ENCODE results near the gene FAM181B.

Gene FAM181B

GRCh38 chr11:82733444-82734119 is at the start of gene FAM181B:
Gene FAM181B, minus strand, starts transcription at chr11:82733864. Its CDS starts 135 bp downstream, at chr11:82733729.
- Histone ChIP-seq H3K36me3 (ENCODE audit: insufficient read depth, low read depth, low read length) (no peaks in the 10 kb centered on the region), H3K9me3 (ENCODE audit: insufficient read depth, low read depth, low read length) (no peaks in the 10 kb centered on the region), H3K4me1 (ENCODE audit: insufficient read depth, low read length) (peaks cover 8% of the 10 kb centered on the region; the same call in 1 of the 2 replicates), H3K4me3 (ENCODE audit: low read length) (peak within 1 kb of the TSS; percentile 56), H3K9ac (ENCODE audit: low read depth, low read length) (no peak within 1 kb of the TSS; the same call in 1 of the 2 replicates), H3K27me3 (ENCODE audit: insufficient read depth, low read length) (peaks cover 62% of the 10 kb centered on the region), H3K27ac (ENCODE audit: low read length) (no peak within 1 kb of the TSS)

- Histone ChIP-seq H3K36me3 (ENCODE audit: insufficient read depth, low read depth, low read length) (no peaks in the 10 kb centered on the region), H3K27ac (ENCODE audit: low read length) (no peak overlapping the region), H3K9ac (ENCODE audit: low read depth, low read length) (no peak overlapping the region), H3K9me3 (ENCODE audit: insufficient read depth, low read depth, low read length) (no peaks in the 10 kb centered on the region), H3K4me1 (ENCODE audit: insufficient read depth, low read length) (no peaks in the 10 kb centered on the region), H3K27me3 (ENCODE audit: insufficient read depth, low read length) (no peaks in the 10 kb centered on the region), H3K4me3 (ENCODE audit: low read length) (no peak overlapping the region)
Observed at GRCh38 chr11:82782825-82783374, 49.2 kb upstream of the FAM181B start.

GRCh38 chr11:82778776-82779175 is 45.1 kb upstream of the FAM181B start:
- H3K9me3 ChIP-seq (ENCODE audit: insufficient read depth, low read depth, low read length): no peaks in the 10 kb centered on the region
- H3K27ac ChIP-seq (ENCODE audit: low read length): no peak overlapping the region
- H3K4me3 ChIP-seq (ENCODE audit: low read length): no peak overlapping the region
- no peaks in the 10 kb centered on the region for H3K36me3 ChIP-seq (ENCODE audit: insufficient read depth, low read depth, low read length)
- H3K27me3 ChIP-seq (ENCODE audit: insufficient read depth, low read length): no peaks in the 10 kb centered on the region
- H3K4me1 ChIP-seq (ENCODE audit: insufficient read depth, low read length): no peaks in the 10 kb centered on the region
- H3K9ac ChIP-seq (ENCODE audit: low read depth, low read length): no peak overlapping the region

- Histone ChIP-seq H3K9me3 (ENCODE audit: insufficient read depth, low read depth, low read length) (no peaks in the 10 kb centered on the region), H3K27me3 (ENCODE audit: insufficient read depth, low read length) (no peaks in the 10 kb centered on the region), H3K27ac (ENCODE audit: low read length) (no peak overlapping the region), H3K4me1 (ENCODE audit: insufficient read depth, low read length) (no peaks in the 10 kb centered on the region), H3K36me3 (ENCODE audit: insufficient read depth, low read depth, low read length) (no peaks in the 10 kb centered on the region), H3K4me3 (ENCODE audit: low read length) (no peak overlapping the region), H3K9ac (ENCODE audit: low read depth, low read length) (no peak overlapping the region)
Observed at GRCh38 chr11:82776377-82776776, 42.7 kb upstream of the FAM181B start.

GRCh38 chr11:82775736-82776346 is 42.2 kb upstream of the FAM181B start:
- Histone ChIP-seq H3K27ac (ENCODE audit: low read length) (no peak overlapping the region), H3K36me3 (ENCODE audit: insufficient read depth, low read depth, low read length) (no peaks in the 10 kb centered on the region), H3K4me3 (ENCODE audit: low read length) (no peak overlapping the region), H3K9me3 (ENCODE audit: insufficient read depth, low read depth, low read length) (no peaks in the 10 kb centered on the region), H3K27me3 (ENCODE audit: insufficient read depth, low read length) (no peaks in the 10 kb centered on the region), H3K4me1 (ENCODE audit: insufficient read depth, low read length) (no peaks in the 10 kb centered on the region), H3K9ac (ENCODE audit: low read depth, low read length) (no peak overlapping the region)

- H3K9me3 ChIP-seq (ENCODE audit: insufficient read depth, low read depth, low read length): no peaks in the 10 kb centered on the region
- H3K36me3 ChIP-seq (ENCODE audit: insufficient read depth, low read depth, low read length): no peaks in the 10 kb centered on the region
- no peaks in the 10 kb centered on the region for H3K4me1 ChIP-seq (ENCODE audit: insufficient read depth, low read length)
- H3K27ac ChIP-seq (ENCODE audit: low read length): no peak overlapping the region
- H3K4me3 ChIP-seq (ENCODE audit: low read length): no peak overlapping the region
- H3K27me3 ChIP-seq (ENCODE audit: insufficient read depth, low read length): no peaks in the 10 kb centered on the region
- no peak overlapping the region for H3K9ac ChIP-seq (ENCODE audit: low read depth, low read length)
Observed at GRCh38 chr11:82775218-82775617, 41.6 kb upstream of the FAM181B start.

GRCh38 chr11:82771781-82772180 is 38.1 kb upstream of the FAM181B start:
- H3K9me3 ChIP-seq (ENCODE audit: insufficient read depth, low read depth, low read length): no peaks in the 10 kb centered on the region
- no peaks in the 10 kb centered on the region for H3K4me1 ChIP-seq (ENCODE audit: insufficient read depth, low read length)
- no peak overlapping the region for H3K9ac ChIP-seq (ENCODE audit: low read depth, low read length)
- no peaks in the 10 kb centered on the region for H3K27me3 ChIP-seq (ENCODE audit: insufficient read depth, low read length)
- no peaks in the 10 kb centered on the region for H3K36me3 ChIP-seq (ENCODE audit: insufficient read depth, low read depth, low read length)
- H3K4me3 ChIP-seq (ENCODE audit: low read length): no peak overlapping the region
- no peak overlapping the region for H3K27ac ChIP-seq (ENCODE audit: low read length)

- Histone ChIP-seq H3K4me3 (ENCODE audit: low read length) (no peak overlapping the region), H3K9me3 (ENCODE audit: insufficient read depth, low read depth, low read length) (no peaks in the 10 kb centered on the region), H3K9ac (ENCODE audit: low read depth, low read length) (no peak overlapping the region), H3K27ac (ENCODE audit: low read length) (no peak overlapping the region), H3K27me3 (ENCODE audit: insufficient read depth, low read length) (no peaks in the 10 kb centered on the region), H3K4me1 (ENCODE audit: insufficient read depth, low read length) (no peaks in the 10 kb centered on the region), H3K36me3 (ENCODE audit: insufficient read depth, low read depth, low read length) (no peaks in the 10 kb centered on the region)
Observed at GRCh38 chr11:82767123-82767522, 33.5 kb upstream of the FAM181B start.

GRCh38 chr11:82765466-82766034 is 31.9 kb upstream of the FAM181B start:
- no peaks in the 10 kb centered on the region for H3K27me3 ChIP-seq (ENCODE audit: insufficient read depth, low read length)
- no peaks in the 10 kb centered on the region for H3K9me3 ChIP-seq (ENCODE audit: insufficient read depth, low read depth, low read length)
- no peak overlapping the region for H3K27ac ChIP-seq (ENCODE audit: low read length)
- no peak overlapping the region for H3K9ac ChIP-seq (ENCODE audit: low read depth, low read length)
- H3K4me1 ChIP-seq (ENCODE audit: insufficient read depth, low read length): no peaks in the 10 kb centered on the region
- no peak overlapping the region for H3K4me3 ChIP-seq (ENCODE audit: low read length)
- H3K36me3 ChIP-seq (ENCODE audit: insufficient read depth, low read depth, low read length): no peaks in the 10 kb centered on the region

GRCh38 chr11:82763167-82763566 is 29.5 kb upstream of the FAM181B start:
- Histone ChIP-seq H3K27ac (ENCODE audit: low read length) (no peak overlapping the region), H3K36me3 (ENCODE audit: insufficient read depth, low read depth, low read length) (no peaks in the 10 kb centered on the region), H3K27me3 (ENCODE audit: insufficient read depth, low read length) (no peaks in the 10 kb centered on the region), H3K9me3 (ENCODE audit: insufficient read depth, low read depth, low read length) (no peaks in the 10 kb centered on the region), H3K4me3 (ENCODE audit: low read length) (no peak overlapping the region), H3K4me1 (ENCODE audit: insufficient read depth, low read length) (no peaks in the 10 kb centered on the region), H3K9ac (ENCODE audit: low read depth, low read length) (no peak overlapping the region)

GRCh38 chr11:82759649-82760048 is 26.0 kb upstream of the FAM181B start:
- Histone ChIP-seq H3K9ac (ENCODE audit: low read depth, low read length) (no peak overlapping the region), H3K36me3 (ENCODE audit: insufficient read depth, low read depth, low read length) (no peaks in the 10 kb centered on the region), H3K9me3 (ENCODE audit: insufficient read depth, low read depth, low read length) (no peaks in the 10 kb centered on the region), H3K27ac (ENCODE audit: low read length) (no peak overlapping the region), H3K27me3 (ENCODE audit: insufficient read depth, low read length) (no peaks in the 10 kb centered on the region), H3K4me3 (ENCODE audit: low read length) (no peak overlapping the region), H3K4me1 (ENCODE audit: insufficient read depth, low read length) (peaks cover 5% of the 10 kb centered on the region)

Measured in iPS-20b (cell line).